HEK293 (cell line): ENCODE measurements around the gene HINT3.
A peak's percentile ranks its signal among the peaks of the same experiment; 100 is the strongest.

ENCODE experiments used
- CTCF ChIA-PET: fragments of 350-600 bp; formaldehyde crosslinking; extraction: SDS; loops from one replicate; lab custom pipeline; 2021; ENCODE audit warnings: antibody characterized with exemption; lab: Yijun Ruan, JAX
- POLR2A ChIA-PET: fragments of 300-600 bp; formaldehyde crosslinking; extraction: SDS; loops from one replicate; lab custom pipeline; 2020; ENCODE audit warnings: antibody characterized with exemption, inconsistent platforms; lab: Yijun Ruan, JAX
- H3K27ac ChIP-seq: fragments of 200-500 bp; sonication (Bioruptor generic); 2 replicates; pipeline ENCODE4 v1.5.1; 2014; ENCODE audit warnings: low read depth, low read length, control low read depth, inconsistent platforms; ENCODE audit errors: extremely low read depth
- H3K36me3 ChIP-seq, 2 experiments: fragments of 200-500 bp in 1 of 2; sonication (Bioruptor generic) in 1 of 2; 1 replicate in 1 of 2; 2 replicates in 1 of 2; pipeline ENCODE4 v1.5.1; 2014 to 2017; ENCODE audit warnings: inconsistent platforms in 2 of 2, low read length in 2 of 2; ENCODE audit not compliant: control insufficient read depth in 2 of 2, insufficient read depth in 1 of 2
- H3K4me1 ChIP-seq: fragments of 200-500 bp; sonication (Bioruptor generic); 2 replicates; pipeline ENCODE4 v1.5.1; 2014; ENCODE audit warnings: mild to moderate bottlenecking, low read length, inconsistent platforms; ENCODE audit not compliant: control insufficient read depth, insufficient read depth
- H3K4me3 ChIP-seq: 2 replicates; pipeline ENCODE4 v1.5.1; 2011; ENCODE audit warnings: low read depth, mild to moderate bottlenecking, control low read depth, low read length, moderate library complexity
- H3K9me3 ChIP-seq: fragments of 200-500 bp; sonication (Bioruptor generic); 2 replicates; pipeline ENCODE4 v1.5.1; 2014; ENCODE audit warnings: low read depth, low read length, inconsistent platforms; ENCODE audit not compliant: control insufficient read depth, insufficient read depth
- ATF2 ChIP-seq: fragments of 450-650 bp; formaldehyde crosslinking; IDR thresholded peaks from 2 replicates; pipeline ENCODE4 v1.5.1; 2016; ENCODE audit warnings: missing biosample characterization, missing genetic modification characterization, low read depth
- HOXD13 ChIP-seq: sonication (generic); formaldehyde crosslinking; IDR thresholded peaks from 2 replicates; pipeline ENCODE4 v1.8.0; 2022; ENCODE audit warnings: missing genetic modification reagents, borderline replicate concordance
- KLF1 ChIP-seq: fragments of 450-650 bp; formaldehyde crosslinking; IDR thresholded peaks from 2 replicates; pipeline ENCODE4 v1.5.1; 2016; ENCODE audit warnings: missing biosample characterization, missing genetic modification characterization
- PBX3 ChIP-seq: sonication (generic); formaldehyde crosslinking; IDR thresholded peaks from 2 replicates; pipeline ENCODE4 v1.8.1; 2022; ENCODE audit warnings: mild to moderate bottlenecking, moderate library complexity, missing genetic modification reagents
- REST ChIP-seq: fragments of 450-650 bp; formaldehyde crosslinking; IDR thresholded peaks from 2 replicates; pipeline ENCODE4 v1.5.1; 2016; ENCODE audit warnings: missing biosample characterization, missing genetic modification characterization
- SCRT2 ChIP-seq: fragments of 450-650 bp; formaldehyde crosslinking; IDR thresholded peaks from 2 replicates; pipeline ENCODE4 v1.5.1; 2016; ENCODE audit warnings: missing biosample characterization, missing genetic modification characterization
- SP3 ChIP-seq: fragments of 450-650 bp; formaldehyde crosslinking; IDR thresholded peaks from 2 replicates; pipeline ENCODE4 v1.5.1; 2016; ENCODE audit warnings: missing biosample characterization, missing genetic modification characterization
- ZBTB49 ChIP-seq: fragments of 450-650 bp; formaldehyde crosslinking; IDR thresholded peaks from 2 replicates; pipeline ENCODE4 v1.5.1; 2016; ENCODE audit warnings: missing biosample characterization, missing genetic modification characterization, low read depth
- ZFP41 ChIP-seq: fragments of 450-650 bp; formaldehyde crosslinking; IDR thresholded peaks from 2 replicates; pipeline ENCODE4 v1.5.1; 2016; ENCODE audit warnings: missing biosample characterization, missing genetic modification characterization, borderline replicate concordance
- ZNF24 ChIP-seq: fragments of 450-650 bp; formaldehyde crosslinking; IDR thresholded peaks from 2 replicates; pipeline ENCODE4 v1.5.1; 2016; ENCODE audit warnings: missing biosample characterization, missing genetic modification characterization
- ZNF324 ChIP-seq: fragments of 450-650 bp; formaldehyde crosslinking; IDR thresholded peaks from 2 replicates; pipeline ENCODE4 v1.5.1; 2016; ENCODE audit warnings: missing biosample characterization, missing genetic modification characterization
- ZNF350 ChIP-seq: fragments of 450-650 bp; formaldehyde crosslinking; IDR thresholded peaks from 2 replicates; pipeline ENCODE4 v1.5.0; 2017; ENCODE audit warnings: missing biosample characterization, mild to moderate bottlenecking, missing genetic modification characterization
- ZNF354C ChIP-seq: fragments of 450-650 bp; formaldehyde crosslinking; IDR thresholded peaks from 2 replicates; pipeline ENCODE4 v1.5.1; 2016; ENCODE audit warnings: missing biosample characterization, missing genetic modification characterization, low read depth, borderline replicate concordance
- ZNF791 ChIP-seq: fragments of 450-650 bp; formaldehyde crosslinking; IDR thresholded peaks from 2 replicates; pipeline ENCODE4 v1.5.1; 2016; ENCODE audit warnings: missing biosample characterization, missing genetic modification characterization

Gene HINT3

GRCh38 chr6:126017668-126018067, 61.1 kb downstream of the HINT3 start:
- H3K4me1 ChIP-seq = no peaks in the 10 kb centered on the region
- TF ChIP-seq HOXD13 (CRISPR knock-in tag) (no peak), ZNF354C (tag by site-specific recombination) (no peak), ZNF24 (tag by site-specific recombination) (no peak), SCRT2 (tag by site-specific recombination) (no peak), ZNF350 (tag by site-specific recombination) (no peak), ZBTB49 (tag by site-specific recombination) (no peak), ZFP41 (tag by site-specific recombination) (no peak), ZNF324 (tag by site-specific recombination) (no peak), REST (tag by site-specific recombination) (no peak), PBX3 (no peak), ATF2 (no peak), KLF1 (no peak)
- TF ChIP-seq, all 188 proteins: peak for 0
- Histone ChIP-seq H3K9me3 (no peaks in the 10 kb centered on the region), H3K27ac (no peak overlapping the region), H3K4me3 (no peak overlapping the region), H3K36me3 (peaks cover 25 to 79% of the 10 kb centered on the region in 2 experiments)
- POLR2A ChIA-PET = no interaction called here
- CTCF ChIA-PET = interaction anchor here (0.6 to 1.5 kb wide), 3 partner anchors 26 to 44 kb away, joined by 3 to 4 read pairs (median 3); no protein-coding TSS in a partner anchor

GRCh38 chr6:126020305-126021050, 63.9 kb downstream of the HINT3 start:
- peaks cover 19 to 74% of the 10 kb centered on the region in 2 experiments for H3K36me3 ChIP-seq

More at GRCh38 chr6:126020305-126021050, 63.9 kb downstream of the HINT3 start:
- ChIA-PET CTCF (interaction anchor here (0.7 to 1.1 kb wide), 3 partner anchors 9 to 707 kb away, joined by 3 to 4 read pairs (median 3); no protein-coding TSS in a partner anchor), POLR2A (interaction anchor here (1.3 kb wide), 1 partner anchor 29 kb away, joined by 5 read pairs; no protein-coding TSS in a partner anchor)
- Histone ChIP-seq H3K9me3 (no peaks in the 10 kb centered on the region), H3K27ac (no peak overlapping the region), H3K4me1 (no peaks in the 10 kb centered on the region), H3K4me3 (no peak overlapping the region)
- TF ChIP-seq ZNF791 (tag by site-specific recombination) (peak; percentile 96), SP3 (tag by site-specific recombination) (no peak)
